Measurements from ENCODE around the gene AP1S1. TPM values are rescaled to one million over a fixed set of nuclear protein-coding genes. Genes with fewer than 3 reads are reported as not detected.
"Not testable (repeated sequence)": the region's sequence is repeated elsewhere in the genome, so short reads cannot be mapped to it uniquely, and the experiment has no call there.

AP1S1 gene
- total RNA-seq, 1 experiment from 2014 or later: 52.3 TPM

DNA sequence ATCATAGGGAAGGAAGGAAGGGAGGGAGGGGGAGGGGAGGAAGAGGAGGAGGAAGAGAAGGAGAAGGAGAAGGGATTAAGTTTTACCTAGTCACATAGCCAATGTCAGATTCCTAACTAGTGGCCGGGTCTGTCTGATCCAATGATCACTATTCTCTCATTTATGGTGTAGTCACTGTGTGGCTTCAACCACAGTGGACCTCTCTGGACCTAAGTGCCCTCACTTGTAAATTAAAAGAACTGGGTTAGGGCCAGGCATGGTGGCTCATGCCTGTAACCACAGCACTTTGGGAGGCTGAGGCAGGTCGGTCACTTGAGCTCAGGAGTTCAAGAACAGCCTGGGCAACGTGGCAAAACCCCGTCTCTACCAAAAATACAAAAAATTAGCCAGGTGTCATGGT lies 34.0 kb upstream of the AP1S1 start:
- Mint-ChIP-seq H3K36me3 (ENCODE audit: insufficient read depth, unreplicated experiment) (no peaks in the 10 kb centered on the region), H3K27ac (ENCODE audit: unreplicated experiment) (no peak overlapping the region), H3K27me3 (ENCODE audit: insufficient read depth, unreplicated experiment) (no peaks in the 10 kb centered on the region), H3K4me3 (ENCODE audit: unreplicated experiment) (no peak overlapping the region), H3K4me1 (ENCODE audit: low read depth, unreplicated experiment) (peaks cover 18% of the 10 kb centered on the region), H3K9me3 (ENCODE audit: unreplicated experiment) (no peaks in the 10 kb centered on the region)
- Histone ChIP-seq H3K4me3 (ENCODE audit: low read depth, low read length) (no peak overlapping the region), H3K36me3 (ENCODE audit: control insufficient read depth, insufficient read depth, low read length) (no peaks in the 10 kb centered on the region), H3K27me3 (replicated peaks; ENCODE audit: control insufficient read depth, insufficient read depth, low read length) (no peaks in the 10 kb centered on the region), H3K9me3 (no peaks in the 10 kb centered on the region), H3K4me1 (peaks cover 33% of the 10 kb centered on the region)
- ChIA-PET POLR2A (no interaction called here), CTCF (no interaction called here)
- intact Hi-C loops (cut with micrococcal nuclease; ENCODE audit: unreplicated experiment): no loop called here
- BruUV-seq (replicated peaks): no TSS peak
- TF ChIP-seq, protein P1, sequence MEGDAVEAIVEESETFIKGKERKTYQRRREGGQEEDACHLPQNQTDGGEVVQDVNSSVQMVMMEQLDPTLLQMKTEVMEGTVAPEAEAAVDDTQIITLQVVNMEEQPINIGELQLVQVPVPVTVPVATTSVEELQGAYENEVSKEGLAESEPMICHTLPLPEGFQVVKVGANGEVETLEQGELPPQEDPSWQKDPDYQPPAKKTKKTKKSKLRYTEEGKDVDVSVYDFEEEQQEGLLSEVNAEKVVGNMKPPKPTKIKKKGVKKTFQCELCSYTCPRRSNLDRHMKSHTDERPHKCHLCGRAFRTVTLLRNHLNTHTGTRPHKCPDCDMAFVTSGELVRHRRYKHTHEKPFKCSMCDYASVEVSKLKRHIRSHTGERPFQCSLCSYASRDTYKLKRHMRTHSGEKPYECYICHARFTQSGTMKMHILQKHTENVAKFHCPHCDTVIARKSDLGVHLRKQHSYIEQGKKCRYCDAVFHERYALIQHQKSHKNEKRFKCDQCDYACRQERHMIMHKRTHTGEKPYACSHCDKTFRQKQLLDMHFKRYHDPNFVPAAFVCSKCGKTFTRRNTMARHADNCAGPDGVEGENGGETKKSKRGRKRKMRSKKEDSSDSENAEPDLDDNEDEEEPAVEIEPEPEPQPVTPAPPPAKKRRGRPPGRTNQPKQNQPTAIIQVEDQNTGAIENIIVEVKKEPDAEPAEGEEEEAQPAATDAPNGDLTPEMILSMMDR (IDR thresholded peaks at IDR 0.05; ENCODE audit: insufficient read depth in 1 of 2, low read depth in 1 of 2, low read length in 1 of 2, severe bottlenecking in 1 of 2, unreplicated experiment in 1 of 2): no peak
- no peak for DNase-seq

GRCh38 chr7:101121631-101121990 lies 32.7 kb upstream of the AP1S1 start:
- CTCF ChIA-PET; H3K27me3 Mint-ChIP-seq (ENCODE audit: insufficient read depth, unreplicated experiment); H3K9me3 Mint-ChIP-seq (ENCODE audit: unreplicated experiment); intact Hi-C loops (cut with micrococcal nuclease; ENCODE audit: unreplicated experiment); H3K36me3 Mint-ChIP-seq (ENCODE audit: insufficient read depth, unreplicated experiment); POLR2A ChIA-PET; H3K4me3 ChIP-seq (ENCODE audit: low read depth, low read length); H3K36me3 ChIP-seq (ENCODE audit: control insufficient read depth, insufficient read depth, low read length); H3K27me3 ChIP-seq (replicated peaks; ENCODE audit: control insufficient read depth, insufficient read depth, low read length); DNase-seq; H3K9me3 ChIP-seq: not testable (repeated sequence)
- peaks cover 18% of the 10 kb centered on the region for H3K4me1 Mint-ChIP-seq (ENCODE audit: low read depth, unreplicated experiment)
- H3K4me3 Mint-ChIP-seq (ENCODE audit: unreplicated experiment): peak overlapping the region; percentile 65
- TSS peak; percentile 90 for BruUV-seq (replicated peaks)
- peaks cover 33% of the 10 kb centered on the region for H3K4me1 ChIP-seq
- peak overlapping the region; percentile 79 for H3K27ac Mint-ChIP-seq (ENCODE audit: unreplicated experiment)

GRCh38 chr7:101121991-101122932 lies 32.0 kb upstream of the AP1S1 start:
- BruUV-seq (replicated peaks): no TSS peak
- H3K27me3 Mint-ChIP-seq (ENCODE audit: insufficient read depth, unreplicated experiment): no peaks in the 10 kb centered on the region
- Histone ChIP-seq H3K27me3 (replicated peaks; ENCODE audit: control insufficient read depth, insufficient read depth, low read length) (no peaks in the 10 kb centered on the region), H3K4me1 (peaks cover 33% of the 10 kb centered on the region), H3K4me3 (ENCODE audit: low read depth, low read length) (peak overlapping the region; percentile 13), H3K36me3 (ENCODE audit: control insufficient read depth, insufficient read depth, low read length) (no peaks in the 10 kb centered on the region), H3K9me3 (no peaks in the 10 kb centered on the region)
- H3K27ac Mint-ChIP-seq (ENCODE audit: unreplicated experiment): peak overlapping the region; percentile 79
- DNase-seq: peak; percentile 67 to 89
- CTCF ChIA-PET: interaction anchor here (0.6 to 1.4 kb wide), 4 partner anchors 14 to 37 kb away, joined by 4 read pairs; partner anchors contain the start of gene TRIM56
- peak overlapping the region; percentile 65 for H3K4me3 Mint-ChIP-seq (ENCODE audit: unreplicated experiment)
- TF ChIP-seq, protein P1 (IDR thresholded peaks at IDR 0.05; ENCODE audit: insufficient read depth in 1 of 2, low read depth in 1 of 2, low read length in 1 of 2, severe bottlenecking in 1 of 2, unreplicated experiment in 1 of 2): no peak
- POLR2A ChIA-PET: interaction anchor here (0.5 to 1.1 kb wide), 4 partner anchors 12 to 286 kb away, joined by 3 to 5 read pairs (median 3); no protein-coding TSS in a partner anchor
- no peaks in the 10 kb centered on the region for H3K36me3 Mint-ChIP-seq (ENCODE audit: insufficient read depth, unreplicated experiment)
- intact Hi-C loops (cut with micrococcal nuclease; ENCODE audit: unreplicated experiment): no loop called here
- peaks cover 22% of the 10 kb centered on the region for H3K4me1 Mint-ChIP-seq (ENCODE audit: low read depth, unreplicated experiment)
- no peaks in the 10 kb centered on the region for H3K9me3 Mint-ChIP-seq (ENCODE audit: unreplicated experiment)

All from Caco-2 (cell line).